Activated T-helper 2 cell treated with anti-CD3 and anti-CD28 coated beads, Interferon-gamma antibody, Interleukin-2, Interleukin-4, amounts not matched to agents 10 μg/mL and 5 μg/mL and 100 μg/mL, durations not matched to agents 14 hours and 24 hours and 36 hours (primary cell): ENCODE results near the gene LRRC66. TPM values are rescaled to one million over a fixed set of nuclear protein-coding genes. Genes with fewer than 3 reads are reported as not detected.

Experiments
- DNase-seq: peaks from one replicate; pipeline ENCODE4 v3.0.0; 2021; ENCODE audit warnings: low spot score
- H3K27ac Mint-ChIP-seq: one replicate; pipeline ENCODE4 v1.8.0; 2021; ENCODE audit warnings: mixed read lengths
- H3K27me3 Mint-ChIP-seq: one replicate; pipeline ENCODE4 v1.8.0; 2021; ENCODE audit warnings: low read depth, mixed read lengths
- H3K36me3 Mint-ChIP-seq: one replicate; pipeline ENCODE4 v1.8.0; 2021; ENCODE audit warnings: low read depth, mixed read lengths
- H3K4me1 Mint-ChIP-seq: one replicate; pipeline ENCODE4 v1.8.0; 2021; ENCODE audit warnings: low read depth, mixed read lengths
- H3K4me3 Mint-ChIP-seq: one replicate; pipeline ENCODE4 v1.8.0; 2021; ENCODE audit warnings: low read depth, mild to moderate bottlenecking, moderate library complexity, mixed read lengths
- H3K9me3 Mint-ChIP-seq: one replicate; pipeline ENCODE4 v1.8.0; 2021; ENCODE audit warnings: mixed read lengths
- intact Hi-C: fragments of 100-400 bp; cut with micrococcal nuclease; formaldehyde crosslinking; loops from one replicate; pipeline ENCODE4 v1.15.1; 2023
- total RNA-seq: library from RNA; stranded (reverse); gene quantifications from 2 replicates; pipeline ENCODE4 v1.2.3, GENCODE V29; 2022

LRRC66 gene
- total RNA-seq, 1 donor from 2014 or later, result 0.07 TPM

DNA sequence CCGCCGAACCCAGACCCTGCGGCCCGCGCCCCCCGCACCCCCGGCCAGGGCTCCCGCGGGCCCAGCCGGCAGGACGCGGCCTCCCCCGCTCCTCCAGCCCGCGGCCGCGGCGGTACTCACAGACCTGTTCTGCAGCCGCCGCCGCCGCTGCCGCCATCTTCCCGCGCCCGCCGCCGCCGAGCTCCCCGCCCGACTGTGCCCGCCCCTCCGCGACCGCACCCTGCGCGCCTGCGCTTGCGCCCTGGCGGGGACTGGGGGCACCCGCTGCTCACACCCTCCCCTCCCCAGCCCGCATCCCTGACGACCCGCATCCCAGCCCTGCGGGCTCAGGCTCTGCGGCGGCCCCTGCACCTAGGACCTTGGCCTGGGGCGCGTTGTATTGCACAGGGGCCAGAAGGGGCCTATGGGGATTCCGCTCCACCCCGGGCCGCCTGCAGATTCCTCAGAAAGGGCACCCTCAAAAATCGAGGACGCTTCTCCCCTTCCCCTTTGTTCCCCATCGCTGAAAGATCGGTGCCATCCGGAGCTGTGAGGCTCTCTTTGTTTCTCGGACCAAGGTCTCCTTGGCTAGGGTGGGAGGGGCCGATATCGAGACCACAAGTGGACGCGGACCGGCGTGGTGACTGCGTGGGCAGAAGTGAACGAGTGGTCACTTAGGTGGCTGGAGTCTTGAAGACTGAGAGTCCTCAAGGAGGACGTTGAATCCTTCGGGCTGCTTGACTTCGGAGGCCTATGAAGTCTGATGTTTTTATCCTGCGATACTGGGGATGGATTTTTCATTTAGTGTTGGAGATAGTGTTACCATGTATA is 18.1 kb upstream of the LRRC66 start, which contains the start of gene SGCB:
Gene SGCB, minus strand, starts transcription at position 197 of the 810 bp plus-strand sequence. Its CDS starts 40 bp downstream, at position 157.
- Mint-ChIP-seq H3K4me1 (peaks cover 24% of the 10 kb centered on the region), H3K27ac (peak within 1 kb of the TSS; percentile 33), H3K27me3 (peaks cover 33% of the 10 kb centered on the region), H3K36me3 (peaks cover 3% of the 10 kb centered on the region), H3K4me3 (peak within 1 kb of the TSS; percentile 86), H3K9me3 (no peaks in the 10 kb centered on the region)
- peak; percentile 66 for DNase-seq
- intact Hi-C loops, result loop anchor here (1.0 to 10.0 kb wide), 2 partner anchors 195 to 676 kb away; partner anchors contain the start of gene DCUN1D4

DNA sequence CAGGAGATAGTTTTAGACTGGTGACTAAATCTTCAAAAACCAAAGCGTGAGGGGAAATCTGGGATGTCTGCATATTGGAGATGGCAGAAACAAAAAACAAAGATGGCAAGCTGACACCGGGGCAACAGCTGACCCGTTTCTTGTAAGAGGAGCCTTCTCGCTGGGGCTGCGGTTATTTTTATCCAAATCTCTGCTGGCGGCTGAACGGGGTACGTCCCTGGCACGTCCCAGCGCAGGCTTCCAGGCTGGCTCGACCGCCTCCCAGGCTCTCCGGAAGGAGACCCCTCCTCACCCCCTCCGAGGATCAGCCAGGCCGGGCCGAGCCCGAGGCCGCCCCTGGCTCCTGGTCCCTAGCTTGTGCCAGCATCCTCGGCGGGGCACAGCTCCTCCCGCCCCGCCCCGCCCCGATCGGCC is 17.5 kb upstream of the LRRC66 start:
- Mint-ChIP-seq H3K4me1 (peaks cover 24% of the 10 kb centered on the region), H3K36me3 (peaks cover 3% of the 10 kb centered on the region), H3K27me3 (peaks cover 28% of the 10 kb centered on the region), H3K4me3 (peak overlapping the region; percentile 86), H3K27ac (peak overlapping the region; percentile 33), H3K9me3 (no peaks in the 10 kb centered on the region)
- intact Hi-C loops, result loop anchor here (1.0 to 10.0 kb wide), 2 partner anchors 194 to 677 kb away; partner anchors contain the start of gene DCUN1D4
- DNase-seq, result no peak

DNA sequence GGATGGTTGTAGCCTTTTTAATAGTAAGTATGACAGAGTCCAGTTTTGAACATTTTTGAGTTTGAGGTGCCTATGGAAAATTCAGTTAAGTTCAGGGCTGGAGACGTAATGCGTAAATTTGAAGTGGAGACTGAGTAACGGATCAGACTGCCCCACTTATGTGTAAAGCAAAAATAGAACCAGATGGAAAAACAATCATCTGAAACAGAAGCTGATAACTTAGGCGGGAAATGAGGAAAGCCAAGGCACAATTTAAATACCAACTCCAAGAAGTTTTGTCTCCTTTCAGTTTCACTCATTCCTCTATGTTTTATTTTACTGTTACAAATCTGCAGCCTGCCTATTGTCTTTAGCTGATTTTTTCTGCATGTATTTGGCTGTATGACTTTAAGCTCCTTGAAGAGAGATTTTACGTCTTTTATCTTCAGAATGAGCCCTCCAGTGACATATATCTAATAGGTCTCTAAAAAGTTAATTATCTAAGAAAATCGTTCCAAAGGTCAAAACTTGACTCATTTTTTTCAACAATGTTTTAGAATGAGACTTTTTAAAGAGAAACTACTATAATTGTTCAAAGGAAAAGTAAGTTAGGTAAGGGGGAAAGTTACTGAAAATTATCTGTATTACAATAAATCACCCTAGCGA is 16.8 kb upstream of the LRRC66 start:
- intact Hi-C loops, result loop anchor here (10.0 kb wide), 1 partner anchor 678 kb away; no protein-coding TSS in a partner anchor
- no peak for DNase-seq
- Mint-ChIP-seq H3K9me3 (no peaks in the 10 kb centered on the region), H3K36me3 (peaks cover 3% of the 10 kb centered on the region), H3K4me1 (peaks cover 24% of the 10 kb centered on the region), H3K27me3 (peaks cover 24% of the 10 kb centered on the region), H3K4me3 (peak overlapping the region; percentile 86), H3K27ac (peak overlapping the region; percentile 33)

DNA sequence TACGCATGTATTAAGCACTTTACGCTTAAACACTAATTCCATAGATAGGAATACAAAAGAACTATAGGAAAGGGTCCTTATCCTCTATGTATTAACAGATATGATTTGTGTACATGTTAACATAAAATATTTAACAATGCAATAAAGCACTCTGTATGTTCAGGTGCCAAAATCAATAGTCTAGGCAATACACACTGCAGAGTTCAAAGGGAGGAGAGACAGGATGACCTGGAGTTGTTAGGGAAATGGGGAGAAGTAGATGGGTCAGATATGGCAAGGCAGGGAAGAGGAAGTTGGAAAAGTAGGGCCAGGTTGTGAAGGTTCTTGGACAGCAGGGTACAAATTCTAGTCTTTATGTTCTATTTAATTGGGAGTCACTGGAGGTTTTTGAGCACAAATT is 15.0 kb upstream of the LRRC66 start:
- Mint-ChIP-seq H3K4me3 (no peak overlapping the region), H3K27me3 (peaks cover 10% of the 10 kb centered on the region), H3K4me1 (peaks cover 24% of the 10 kb centered on the region), H3K27ac (no peak overlapping the region), H3K9me3 (no peaks in the 10 kb centered on the region), H3K36me3 (peaks cover 8% of the 10 kb centered on the region)
- no peak for DNase-seq
- intact Hi-C loops, result loop anchor here (10.0 kb wide), 1 partner anchor 680 kb away; no protein-coding TSS in a partner anchor

DNA sequence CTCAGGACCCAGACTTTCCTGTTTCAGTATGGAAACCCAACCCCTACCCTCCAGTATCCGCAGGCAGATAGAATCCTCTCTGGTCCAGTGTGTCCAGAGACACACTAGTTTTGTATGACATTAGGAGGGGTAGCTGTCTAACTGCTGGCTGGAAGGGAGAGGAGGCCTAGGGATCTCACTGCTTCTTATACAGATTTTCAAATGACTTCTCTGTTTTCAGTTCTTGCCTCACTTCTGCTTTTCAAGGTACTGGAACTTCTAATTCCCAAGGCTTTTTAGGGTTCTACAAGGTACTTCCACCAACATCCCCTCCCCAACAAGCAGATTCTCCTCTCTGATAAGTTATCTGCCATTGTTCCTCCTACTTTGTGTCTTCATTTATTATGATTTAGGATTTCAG is 11.8 kb upstream of the LRRC66 start:
- no peak overlapping the region for H3K4me3 Mint-ChIP-seq
- peaks cover 26% of the 10 kb centered on the region for H3K36me3 Mint-ChIP-seq
- intact Hi-C loops, result loop anchor here (10.0 kb wide), 1 partner anchor 683 kb away; no protein-coding TSS in a partner anchor
- H3K9me3 Mint-ChIP-seq, result no peaks in the 10 kb centered on the region
- DNase-seq, result no peak
- H3K4me1 Mint-ChIP-seq, result peaks cover 14% of the 10 kb centered on the region
- no peaks in the 10 kb centered on the region for H3K27me3 Mint-ChIP-seq
- no peak overlapping the region for H3K27ac Mint-ChIP-seq

DNA sequence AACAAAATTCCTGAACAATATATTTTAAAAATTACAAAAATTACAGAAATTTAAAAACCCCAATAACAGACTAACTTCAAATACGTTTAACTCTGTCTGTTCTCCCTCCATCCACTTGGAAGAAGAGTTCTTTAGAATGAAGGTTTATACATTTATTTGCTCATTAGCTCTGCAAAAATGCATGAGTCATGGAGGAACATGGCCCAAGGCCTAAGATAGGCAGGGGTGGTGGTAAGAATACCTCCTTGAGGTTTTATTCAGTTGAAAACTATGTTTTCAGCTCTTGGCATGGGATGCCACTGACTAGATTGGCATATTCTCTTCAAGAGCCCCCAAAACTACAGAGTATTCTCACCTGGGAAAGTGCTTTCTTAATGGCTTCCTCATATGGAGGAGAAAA is 8.8 kb upstream of the LRRC66 start:
- intact Hi-C loops, result loop anchor here (5.0 kb wide), 1 partner anchor 132 kb away; no protein-coding TSS in a partner anchor
- Mint-ChIP-seq H3K9me3 (no peaks in the 10 kb centered on the region), H3K4me1 (no peaks in the 10 kb centered on the region), H3K4me3 (no peak overlapping the region), H3K27ac (no peak overlapping the region), H3K36me3 (peaks cover 24% of the 10 kb centered on the region), H3K27me3 (no peaks in the 10 kb centered on the region)
- DNase-seq, result no peak

DNA sequence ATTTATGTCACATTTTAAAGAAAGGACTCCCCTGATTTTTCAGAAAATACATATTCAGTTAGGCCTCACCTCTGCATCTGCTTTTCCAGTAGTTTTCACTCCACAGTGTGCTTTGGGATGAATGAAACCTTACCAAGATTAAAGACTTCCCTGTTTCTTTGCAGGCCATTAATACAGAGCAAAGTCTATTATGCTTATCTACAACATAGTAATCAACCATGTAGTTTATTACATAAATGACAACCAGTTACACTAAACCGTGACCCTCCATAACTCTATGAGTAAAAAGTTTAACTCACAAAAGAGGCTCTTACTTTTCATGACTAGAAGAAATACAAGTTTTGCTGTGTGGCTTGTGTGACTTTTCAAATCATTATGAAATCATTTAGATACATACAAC is 2.3 kb downstream of the LRRC66 start:
- Mint-ChIP-seq H3K4me1 (no peaks in the 10 kb centered on the region), H3K27me3 (no peaks in the 10 kb centered on the region), H3K4me3 (no peak overlapping the region), H3K36me3 (no peaks in the 10 kb centered on the region), H3K9me3 (no peaks in the 10 kb centered on the region), H3K27ac (no peak overlapping the region)
- no peak for DNase-seq
- intact Hi-C loops, result no loop called here

DNA sequence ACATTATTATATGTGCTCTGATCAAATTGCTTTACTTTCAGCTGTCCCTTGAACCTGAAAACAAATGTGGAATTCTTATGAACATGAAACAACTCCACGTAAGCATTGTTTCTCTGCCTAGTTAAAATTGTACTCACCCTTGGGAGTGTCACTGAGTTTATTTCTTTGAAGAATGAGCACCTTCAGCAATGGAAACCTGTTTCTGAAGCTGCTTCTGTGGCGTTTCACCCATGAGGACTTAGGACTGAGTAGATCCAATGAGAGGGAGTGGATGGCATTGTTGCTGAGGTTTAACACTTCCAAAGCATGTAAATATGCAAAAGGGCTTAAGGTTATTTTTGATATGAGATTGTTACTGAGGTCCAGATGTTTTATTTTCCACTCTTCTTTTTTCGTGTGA is 3.2 kb downstream of the LRRC66 start:
- Mint-ChIP-seq H3K27ac (no peak overlapping the region), H3K4me1 (no peaks in the 10 kb centered on the region), H3K4me3 (no peak overlapping the region), H3K9me3 (no peaks in the 10 kb centered on the region), H3K27me3 (no peaks in the 10 kb centered on the region), H3K36me3 (no peaks in the 10 kb centered on the region)
- DNase-seq, result no peak
- intact Hi-C loops, result no loop called here

DNA sequence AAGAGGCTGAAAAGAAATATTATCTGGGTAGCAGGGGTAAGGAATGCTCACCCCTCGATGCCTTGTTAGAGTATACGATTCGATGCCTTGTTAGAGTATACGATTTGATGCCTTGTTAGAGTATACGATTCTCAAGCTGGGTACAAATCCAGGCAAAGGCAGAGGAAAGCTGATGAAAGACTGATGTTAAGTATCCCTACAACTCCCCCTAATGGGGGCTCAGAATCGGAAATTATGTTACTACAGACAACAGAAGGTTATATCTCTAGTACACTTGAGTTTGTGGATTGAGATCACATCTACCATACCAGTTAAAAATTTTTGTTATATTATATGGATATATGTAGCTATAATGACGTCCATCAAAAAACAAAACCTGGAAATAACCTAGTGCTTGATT is 4.8 kb downstream of the LRRC66 start:
- no peak overlapping the region for H3K4me3 Mint-ChIP-seq
- H3K36me3 Mint-ChIP-seq, result no peaks in the 10 kb centered on the region
- H3K27ac Mint-ChIP-seq, result no peak overlapping the region
- no peak for DNase-seq
- no peaks in the 10 kb centered on the region for H3K9me3 Mint-ChIP-seq
- peaks cover 3% of the 10 kb centered on the region for H3K4me1 Mint-ChIP-seq
- no peaks in the 10 kb centered on the region for H3K27me3 Mint-ChIP-seq
- intact Hi-C loops, result no loop called here

DNA sequence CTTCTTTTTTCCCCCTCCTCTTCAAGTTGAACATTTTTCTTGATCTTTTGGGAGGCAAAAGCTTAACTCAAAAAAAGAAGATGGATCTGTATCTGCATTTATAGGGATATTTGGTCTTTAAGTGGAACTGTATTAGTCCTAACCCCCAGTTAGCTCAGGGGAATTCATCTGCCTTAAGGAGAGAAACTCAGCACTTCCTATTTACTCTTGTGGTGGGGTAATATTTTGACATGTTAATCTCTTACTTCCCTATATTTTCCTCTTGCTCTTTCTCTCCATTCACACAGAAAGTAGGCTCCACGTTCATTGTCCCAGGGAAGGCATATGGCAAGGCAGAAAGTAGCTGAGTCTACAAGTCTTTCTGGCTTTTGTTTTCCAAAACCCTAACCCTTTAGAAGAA is 5.3 kb downstream of the LRRC66 start:
- no peaks in the 10 kb centered on the region for H3K36me3 Mint-ChIP-seq
- no peak overlapping the region for H3K27ac Mint-ChIP-seq
- intact Hi-C loops, result no loop called here
- H3K27me3 Mint-ChIP-seq, result no peaks in the 10 kb centered on the region
- peaks cover 3% of the 10 kb centered on the region for H3K4me1 Mint-ChIP-seq
- H3K4me3 Mint-ChIP-seq, result no peak overlapping the region
- DNase-seq, result no peak
- H3K9me3 Mint-ChIP-seq, result no peaks in the 10 kb centered on the region

DNA sequence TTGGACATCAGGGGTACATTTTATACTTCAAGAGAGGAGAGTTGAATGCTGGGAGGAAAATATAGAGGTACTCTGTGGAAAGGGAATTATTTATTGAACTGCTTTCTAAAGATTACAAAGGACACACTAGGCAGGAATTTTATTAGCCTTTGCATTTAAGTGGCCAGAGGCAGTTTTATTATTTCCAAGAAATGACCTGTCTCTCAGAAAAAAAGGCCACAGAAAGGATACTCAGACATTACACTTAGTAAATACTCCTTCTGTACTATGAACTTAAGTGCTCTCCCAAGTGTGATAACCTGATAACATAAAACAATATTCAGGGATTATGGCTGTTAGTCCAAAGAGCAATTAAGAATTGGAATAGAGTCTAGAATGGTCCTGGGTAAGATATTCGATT is 7.5 kb downstream of the LRRC66 start:
- Mint-ChIP-seq H3K27ac (no peak overlapping the region), H3K9me3 (no peaks in the 10 kb centered on the region), H3K4me3 (no peak overlapping the region), H3K27me3 (no peaks in the 10 kb centered on the region), H3K36me3 (no peaks in the 10 kb centered on the region), H3K4me1 (peaks cover 3% of the 10 kb centered on the region)
- intact Hi-C loops, result no loop called here
- no peak for DNase-seq

DNA sequence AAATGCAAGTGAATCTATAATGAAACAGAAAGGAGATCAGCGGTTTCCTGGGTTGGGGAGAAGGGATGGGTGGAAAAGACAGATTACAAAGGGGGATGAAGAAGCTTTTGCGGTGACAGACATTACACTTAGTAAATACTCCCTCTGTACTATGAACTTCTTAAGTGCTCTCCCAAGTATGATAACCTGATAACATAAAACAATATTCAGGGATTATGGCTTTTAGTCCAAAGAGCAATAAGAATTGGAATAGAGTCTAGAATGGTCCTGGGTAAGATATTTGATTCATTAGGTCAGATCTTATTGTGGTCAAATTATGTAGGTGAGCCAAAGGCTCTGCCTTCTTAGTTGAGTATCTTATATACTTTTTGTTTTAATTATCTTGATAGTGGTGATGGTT is 9.2 kb downstream of the LRRC66 start:
- H3K9me3 Mint-ChIP-seq, result no peaks in the 10 kb centered on the region
- no peaks in the 10 kb centered on the region for H3K36me3 Mint-ChIP-seq
- no peaks in the 10 kb centered on the region for H3K27me3 Mint-ChIP-seq
- no peak overlapping the region for H3K4me3 Mint-ChIP-seq
- H3K4me1 Mint-ChIP-seq, result peaks cover 3% of the 10 kb centered on the region
- no peak for DNase-seq
- H3K27ac Mint-ChIP-seq, result no peak overlapping the region
- intact Hi-C loops, result no loop called here

DNA sequence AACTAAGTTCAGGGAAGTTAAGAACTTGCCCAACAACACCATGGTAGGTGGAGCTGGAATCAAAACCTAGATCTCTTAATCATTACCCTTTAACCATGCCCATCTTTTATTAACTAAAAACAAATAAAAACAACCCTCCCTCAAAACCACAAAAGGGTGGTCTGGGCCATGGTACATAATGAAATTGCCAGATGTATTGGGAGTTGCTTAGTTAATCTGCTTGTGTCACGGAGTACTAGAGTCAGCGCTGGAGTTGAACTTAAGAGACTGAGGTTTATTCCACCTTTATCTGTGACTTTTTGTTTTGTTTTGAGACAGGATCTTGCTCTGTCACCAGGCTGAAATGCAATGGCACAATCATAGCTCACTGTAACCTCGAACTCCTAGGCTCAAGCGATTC is 13.3 kb downstream of the LRRC66 start:
- Mint-ChIP-seq H3K27ac (no peak overlapping the region), H3K27me3 (no peaks in the 10 kb centered on the region)

More for the DNA sequence above, 13.3 kb downstream of the LRRC66 start:
- H3K36me3 Mint-ChIP-seq, result no peaks in the 10 kb centered on the region
- H3K9me3 Mint-ChIP-seq, result no peaks in the 10 kb centered on the region
- intact Hi-C loops, result no loop called here
- peaks cover 3% of the 10 kb centered on the region for H3K4me1 Mint-ChIP-seq
- H3K4me3 Mint-ChIP-seq, result no peak overlapping the region
- DNase-seq, result no peak
